Large intestine (tissue), 3 donors: ENCODE data around the gene NOL8. TPM values are rescaled to one million over a fixed set of nuclear protein-coding genes. Genes with fewer than 3 reads are reported as not detected.
A peak's percentile ranks its signal among the peaks of the same experiment; 100 is the strongest.

Experiments used
- DNase-seq, 2 donors: peaks; one replicate each; pipeline versions ENCODE4 v3.0.0 to v3.0.0-alpha.2; 2013
- H3K27ac ChIP-seq: one replicate; pipeline ENCODE4 v1.5.1; 2013; ENCODE audit warnings: low read length
- H3K27me3 ChIP-seq: 2 replicates; pipeline ENCODE4 v1.6.1; 2013; ENCODE audit warnings: low read length; ENCODE audit not compliant: control insufficient read depth, insufficient read depth
- H3K36me3 ChIP-seq: 2 replicates; pipeline ENCODE4 v1.6.1; 2013; ENCODE audit warnings: low read length; ENCODE audit not compliant: control insufficient read depth, insufficient read depth
- H3K4me1 ChIP-seq: one replicate; pipeline ENCODE4 v1.6.1; 2013; ENCODE audit warnings: low read length; ENCODE audit not compliant: control insufficient read depth, insufficient read depth
- H3K4me3 ChIP-seq: one replicate; pipeline ENCODE4 v1.5.1; 2013; ENCODE audit warnings: low read length
- H3K9me3 ChIP-seq: one replicate; pipeline ENCODE4 v1.6.1; 2013; ENCODE audit warnings: mild to moderate bottlenecking, low read depth, low read length, moderate library complexity; ENCODE audit not compliant: control insufficient read depth
- WGBS: methylation state at CpG from one replicate; pipeline ENCODE4 v1.1.5; 2013; ENCODE audit warnings: low lambda C conversion rate; ENCODE audit not compliant: insufficient coverage; 5-methylcytosine and 5-hydroxymethylcytosine counted together
- polyA plus RNA-seq: library from polyadenylated mRNA; unstranded; fragments of 120-200 nt; gene quantifications from one replicate; pipeline ENCODE4 v1.2.1, GENCODE V29; 2013

The NOL8 gene
- polyA plus RNA-seq, 1 donor = 38.8 TPM

- no peaks in the 10 kb centered on the region for H3K27me3 ChIP-seq
- H3K4me3 ChIP-seq = no peak overlapping the region
- no peaks in the 10 kb centered on the region for H3K9me3 ChIP-seq
- no peak for DNase-seq
- H3K4me1 ChIP-seq = no peaks in the 10 kb centered on the region
- peaks cover 65% of the 10 kb centered on the region for H3K36me3 ChIP-seq
- no CpG with 5 or more reads among the region's 2 CpGs for WGBS
- H3K27ac ChIP-seq = no peak overlapping the region
Observed at GRCh38 chr9:92313624-92314012, 11.5 kb downstream of the NOL8 start.

DNA sequence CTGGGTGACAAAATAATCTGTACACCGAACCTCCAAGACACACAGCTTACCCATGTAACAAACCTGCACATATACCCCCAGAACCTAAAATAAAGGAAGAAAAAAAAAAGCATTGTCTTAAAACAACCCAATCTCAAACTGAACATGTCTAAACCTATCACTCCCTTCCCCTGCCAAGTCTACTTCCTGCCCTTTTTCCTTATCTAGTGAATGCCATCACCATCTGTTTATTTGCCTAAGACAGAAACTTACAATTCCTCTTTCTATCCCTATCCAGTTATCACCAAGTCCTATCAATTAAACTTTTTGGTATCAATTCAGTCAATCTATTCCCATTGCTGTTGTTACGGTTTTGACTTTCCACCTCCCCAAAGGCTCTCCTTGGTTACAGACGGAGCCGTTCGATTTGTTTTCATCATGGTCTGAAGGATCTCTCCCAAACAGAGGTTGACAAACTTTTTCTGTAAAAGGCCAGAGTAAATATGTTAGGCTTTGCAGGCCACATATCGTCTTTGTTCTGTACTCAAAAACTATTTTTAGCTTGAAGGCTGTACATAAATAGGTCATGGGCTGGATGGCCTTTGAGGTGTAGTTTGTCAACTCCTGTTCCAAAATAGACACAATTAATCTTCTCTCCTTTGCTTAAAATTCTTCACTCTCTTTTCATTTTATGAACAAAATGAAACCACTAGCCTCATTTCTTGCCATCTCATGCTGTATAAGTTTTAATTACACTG is 12.1 kb downstream of the NOL8 start:
- H3K36me3 ChIP-seq = peaks cover 67% of the 10 kb centered on the region
- no peak overlapping the region for H3K4me3 ChIP-seq
- WGBS = 75% methylated on average over 1 of the region's 6 CpGs
- no peaks in the 10 kb centered on the region for H3K27me3 ChIP-seq
- DNase-seq = no peak
- H3K4me1 ChIP-seq = no peaks in the 10 kb centered on the region
- no peak overlapping the region for H3K27ac ChIP-seq
- H3K9me3 ChIP-seq = no peaks in the 10 kb centered on the region

DNA sequence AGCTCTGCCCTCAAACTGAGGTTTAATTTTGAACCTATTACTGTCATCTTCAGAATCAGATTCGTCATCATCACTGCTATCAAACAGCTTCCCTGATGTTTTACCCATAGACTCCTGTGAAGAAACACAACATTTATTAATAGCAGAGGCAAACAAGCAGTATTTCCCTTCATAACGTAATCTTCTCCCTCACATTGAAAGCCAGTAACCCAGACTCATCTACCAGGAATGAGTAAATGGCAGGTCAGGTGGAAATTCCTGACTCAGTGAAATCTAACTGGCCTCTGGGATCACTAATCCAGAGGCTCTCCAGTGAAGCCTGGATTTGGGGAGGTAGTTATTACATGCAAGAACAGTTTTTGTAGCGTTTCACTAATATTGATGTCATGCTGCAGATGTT is 14.6 kb downstream of the NOL8 start:
- Histone ChIP-seq H3K27me3 (no peaks in the 10 kb centered on the region), H3K4me3 (no peak overlapping the region), H3K27ac (no peak overlapping the region), H3K4me1 (no peaks in the 10 kb centered on the region), H3K9me3 (no peaks in the 10 kb centered on the region), H3K36me3 (peaks cover 61% of the 10 kb centered on the region)
- WGBS = 100% methylated on average over 1 of the region's 3 CpGs
- DNase-seq = no peak

GRCh38 chr9:92308893-92309292 is 16.3 kb downstream of the NOL8 start:
- Histone ChIP-seq H3K4me3 (no peak overlapping the region), H3K9me3 (no peaks in the 10 kb centered on the region), H3K27ac (no peak overlapping the region), H3K36me3 (peaks cover 63% of the 10 kb centered on the region), H3K4me1 (no peaks in the 10 kb centered on the region), H3K27me3 (no peaks in the 10 kb centered on the region)
- no peak for DNase-seq

DNA sequence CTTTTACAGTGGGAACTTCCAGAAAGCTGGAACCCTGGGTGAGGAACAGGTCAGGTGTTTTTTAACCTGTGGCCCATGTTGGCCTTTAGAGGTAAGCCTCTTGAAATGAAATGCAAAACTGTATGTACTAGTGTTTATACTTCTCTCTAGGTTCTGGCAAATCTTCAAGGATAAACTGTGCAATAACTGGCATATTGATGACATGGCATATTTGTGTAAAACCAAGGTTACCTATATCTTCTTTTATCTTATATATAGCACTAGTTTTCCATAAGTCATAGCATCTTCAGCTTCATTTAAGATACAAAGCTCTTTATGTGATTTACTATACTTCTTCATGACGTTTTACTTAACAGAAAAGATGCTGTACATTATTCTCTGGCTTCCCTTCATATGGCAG is 24.2 kb downstream of the NOL8 start:
- no peak for DNase-seq
- Histone ChIP-seq H3K4me1 (no peaks in the 10 kb centered on the region), H3K27ac (no peak overlapping the region), H3K36me3 (peaks cover 71% of the 10 kb centered on the region), H3K9me3 (no peaks in the 10 kb centered on the region), H3K4me3 (no peak overlapping the region), H3K27me3 (no peaks in the 10 kb centered on the region)
- WGBS = 80% methylated on average over 1 of the region's 1 CpG

GRCh38 chr9:92299116-92299515 is 26.0 kb downstream of the NOL8 start:
- H3K27me3 ChIP-seq = no peaks in the 10 kb centered on the region
- no CpG with 5 or more reads among the region's 1 CpG for WGBS
- H3K27ac ChIP-seq = no peak overlapping the region
- peaks cover 59% of the 10 kb centered on the region for H3K36me3 ChIP-seq
- H3K4me3 ChIP-seq = no peak overlapping the region
- no peak for DNase-seq
- peaks cover 4% of the 10 kb centered on the region for H3K4me1 ChIP-seq
- H3K9me3 ChIP-seq = no peaks in the 10 kb centered on the region

DNA sequence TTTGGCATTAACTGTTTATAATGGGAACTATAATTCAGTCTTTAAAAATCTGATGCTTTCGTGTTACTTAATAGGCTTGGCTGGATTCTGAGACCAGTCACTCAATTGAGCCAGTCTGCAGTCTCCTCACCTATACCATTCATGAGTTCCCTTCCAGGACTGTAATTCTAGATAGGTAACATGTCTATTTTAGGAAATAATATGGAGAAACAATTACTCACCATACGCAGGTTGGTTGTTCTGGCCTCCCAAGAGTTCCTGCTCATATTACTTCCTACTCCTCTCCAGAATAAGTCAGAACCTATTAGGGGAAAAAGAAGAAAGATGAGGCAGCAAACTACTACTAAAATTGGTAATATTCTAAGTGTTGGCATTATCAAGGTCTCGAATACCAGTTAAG is 27.1 kb downstream of the NOL8 start:
- Histone ChIP-seq H3K4me1 (peaks cover 5% of the 10 kb centered on the region), H3K27me3 (no peaks in the 10 kb centered on the region), H3K27ac (no peak overlapping the region), H3K36me3 (peaks cover 50% of the 10 kb centered on the region), H3K9me3 (no peaks in the 10 kb centered on the region), H3K4me3 (no peak overlapping the region)
- no peak for DNase-seq
- WGBS = 100% methylated on average over 1 of the region's 3 CpGs

DNA sequence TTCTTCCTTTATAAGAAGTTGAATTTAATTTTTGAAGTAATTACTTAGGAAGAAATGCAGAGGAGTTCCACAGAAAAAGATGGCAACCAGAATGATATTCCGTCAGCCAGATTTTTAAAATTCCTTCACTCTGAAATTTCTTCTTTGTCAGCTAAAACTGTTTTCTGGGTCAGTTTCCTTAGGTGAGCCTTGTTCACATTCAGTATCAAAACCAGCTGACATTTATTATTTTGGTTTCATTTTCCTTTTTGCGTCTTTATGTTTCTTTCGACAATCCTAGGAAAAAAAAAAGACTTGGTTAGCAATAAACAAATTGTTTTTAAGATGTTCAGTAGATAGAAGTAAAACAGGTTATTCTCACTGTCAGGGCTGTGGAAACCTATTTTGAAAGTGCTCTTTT is 27.5 kb downstream of the NOL8 start:
- Histone ChIP-seq H3K36me3 (peaks cover 46% of the 10 kb centered on the region), H3K27ac (no peak overlapping the region), H3K27me3 (no peaks in the 10 kb centered on the region), H3K4me3 (no peak overlapping the region), H3K4me1 (peaks cover 5% of the 10 kb centered on the region), H3K9me3 (no peaks in the 10 kb centered on the region)
- 96% methylated on average over 3 of the region's 3 CpGs for WGBS
- no peak for DNase-seq

- no peak overlapping the region for H3K4me3 ChIP-seq
- DNase-seq = peak in 1 of 2 donors; percentile 4
- no peaks in the 10 kb centered on the region for H3K27me3 ChIP-seq
- no peaks in the 10 kb centered on the region for H3K9me3 ChIP-seq
- 40% methylated on average over 2 of the region's 4 CpGs for WGBS
- peaks cover 9% of the 10 kb centered on the region for H3K4me1 ChIP-seq
- H3K36me3 ChIP-seq = peaks cover 34% of the 10 kb centered on the region
- H3K27ac ChIP-seq = no peak overlapping the region
Observed at GRCh38 chr9:92295827-92296258, 29.3 kb downstream of the NOL8 start.

DNA sequence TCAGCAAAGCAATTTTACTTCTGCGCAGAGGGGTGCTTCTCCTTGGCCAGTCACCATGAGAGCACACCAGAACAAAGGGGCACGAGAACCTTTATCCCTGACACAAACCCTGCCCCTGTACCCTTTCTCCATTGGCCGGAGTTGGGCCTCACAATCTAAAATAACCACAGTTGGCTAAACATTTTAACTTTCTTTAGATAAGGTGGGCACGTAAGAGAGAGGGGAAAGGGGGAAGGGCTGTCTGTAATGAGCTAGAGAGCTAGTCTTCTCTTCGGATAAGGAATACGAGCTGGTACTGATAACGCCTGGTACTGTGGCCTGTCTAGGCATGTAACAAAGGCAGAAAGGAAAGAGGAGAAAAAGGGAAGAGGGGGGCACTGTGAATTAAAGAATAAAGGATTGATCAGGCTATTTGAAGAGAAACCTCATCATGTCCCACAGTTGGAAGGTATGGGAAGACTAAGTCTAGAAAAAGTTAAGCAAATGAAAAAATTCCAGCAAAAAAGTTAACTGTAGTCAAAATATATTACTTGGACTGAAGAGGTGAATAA is 29.8 kb downstream of the NOL8 start:
- Histone ChIP-seq H3K27ac (no peak overlapping the region), H3K27me3 (no peaks in the 10 kb centered on the region), H3K9me3 (no peaks in the 10 kb centered on the region), H3K4me3 (no peak overlapping the region), H3K36me3 (peaks cover 29% of the 10 kb centered on the region), H3K4me1 (peaks cover 9% of the 10 kb centered on the region)
- peak in 1 of 2 donors; percentile 21 for DNase-seq
- 31% methylated on average over 4 of the region's 7 CpGs for WGBS

- DNase-seq = peak in 1 of 2 donors; percentile 37
- Histone ChIP-seq H3K4me3 (peak overlapping the region; percentile 87), H3K27ac (peak overlapping the region; percentile 73), H3K27me3 (no peaks in the 10 kb centered on the region), H3K36me3 (peaks cover 22% of the 10 kb centered on the region), H3K9me3 (no peaks in the 10 kb centered on the region), H3K4me1 (peaks cover 9% of the 10 kb centered on the region)
- WGBS = 0% methylated on average over 1 of the region's 13 CpGs
Observed at GRCh38 chr9:92294297-92294676, 30.9 kb downstream of the NOL8 start.
